OCI-LY3 (cell line): ENCODE data around the gene GSG1L.

ENCODE experiments used
- H2AFZ ChIP-seq: fragments of 200-600, 300-600 bp; shearing (Covaris generic); 2 replicates; pipeline ENCODE4 v1.6.0; 2014; ENCODE audit warnings: antibody characterized with exemption, low read depth, low read length
- H3K27ac ChIP-seq: fragments of 200-600, 300-600 bp; sonication (generic); 2 replicates; pipeline ENCODE4 v1.5.1; 2014; ENCODE audit warnings: mild to moderate bottlenecking, low read length, moderate library complexity, mixed read lengths
- H3K27me3 ChIP-seq: fragments of 200-600, 300-600 bp; sonication (generic); 2 replicates; pipeline ENCODE4 v1.6.1; 2014; ENCODE audit warnings: low read depth, low read length, mixed read lengths
- H3K36me3 ChIP-seq: fragments of 200-600, 300-600 bp; sonication (generic); replicated peaks from 2 replicates; pipeline ENCODE3; 2014; ENCODE audit warnings: low read depth, low read length, mixed read lengths
- H3K4me1 ChIP-seq: fragments of 300-600, 200-600 bp; sonication (generic); 2 replicates; pipeline ENCODE4 v1.6.1; 2014; ENCODE audit warnings: low read length, mixed read lengths
- H3K4me2 ChIP-seq: fragments of 200-600, 300-600 bp; sonication (generic); 2 replicates; pipeline ENCODE4 v1.6.1; 2014; ENCODE audit warnings: low read length, mixed read lengths
- H3K4me3 ChIP-seq: fragments of 300-600, 200-600 bp; sonication (generic); 2 replicates; pipeline ENCODE4 v1.5.1; 2014; ENCODE audit warnings: antibody characterized with exemption, mild to moderate bottlenecking, low read length, moderate library complexity
- H3K79me2 ChIP-seq: fragments of 300-600, 200-600 bp; shearing (Covaris generic); 2 replicates; pipeline ENCODE4 v1.6.1; 2014; ENCODE audit warnings: mild to moderate bottlenecking, low read length, mixed read lengths
- H3K9ac ChIP-seq: fragments of 300-600, 200-600 bp; shearing (Covaris generic); 2 replicates; pipeline ENCODE4 v1.6.0; 2014; ENCODE audit warnings: mild to moderate bottlenecking, low read length, moderate library complexity
- H3K9me3 ChIP-seq: fragments of 200-600, 300-600 bp; shearing (Covaris generic); 2 replicates; pipeline ENCODE4 v1.6.1; 2014; ENCODE audit warnings: low read length, mixed read lengths; ENCODE audit not compliant: insufficient read depth
- H4K20me1 ChIP-seq: fragments of 200-600, 300-600 bp; sonication (generic); 2 replicates; pipeline ENCODE4 v1.6.1; 2016; ENCODE audit warnings: low read length, mixed read lengths; ENCODE audit not compliant: insufficient read depth
- CTCF ChIP-seq: fragments of 200-600, 300-600 bp; sonication (generic); IDR thresholded peaks from 2 replicates; pipeline ENCODE4 v1.5.1; 2014; ENCODE audit warnings: antibody characterized with exemption, low read length, low read depth
- EZH2phosphoT487 ChIP-seq: fragments of 200-600 bp; shearing (Covaris generic); IDR thresholded peaks from 2 replicates; pipeline ENCODE4 v1.6.1; 2018; ENCODE audit warnings: antibody characterized with exemption, mixed run types, low read depth

The GSG1L gene

GRCh38 chr16:27969574-27969973 lies 93.9 kb downstream of the GSG1L start:
- Histone ChIP-seq H3K9ac (no peak overlapping the region), H3K79me2 (no peaks in the 10 kb centered on the region)

GRCh38 chr16:27967169-27967568 lies 96.3 kb downstream of the GSG1L start:
- Histone ChIP-seq H3K27ac (no peak overlapping the region), H3K79me2 (no peaks in the 10 kb centered on the region), H3K36me3 (no peaks in the 10 kb centered on the region), H3K4me1 (no peaks in the 10 kb centered on the region), H3K9me3 (no peaks in the 10 kb centered on the region), H3K4me3 (no peak overlapping the region), H3K9ac (no peak overlapping the region), H3K27me3 (peaks cover 3% of the 10 kb centered on the region; the same call in 1 of the 2 replicates), H2AFZ (no peak overlapping the region), H4K20me1 (no peaks in the 10 kb centered on the region), H3K4me2 (no peak overlapping the region)
- no peak for TF ChIP-seq CTCF
- TF ChIP-seq EZH2phosphoT487: no peak

More at GRCh38 chr16:27969574-27969973, 93.9 kb downstream of the GSG1L start:
- Histone ChIP-seq H2AFZ (no peak overlapping the region), H3K4me2 (no peak overlapping the region), H3K4me1 (peaks cover 3% of the 10 kb centered on the region; the same call in 1 of the 2 replicates), H4K20me1 (no peaks in the 10 kb centered on the region), H3K9me3 (no peaks in the 10 kb centered on the region), H3K36me3 (no peaks in the 10 kb centered on the region), H3K27me3 (peaks cover 3% of the 10 kb centered on the region; the same call in 1 of the 2 replicates), H3K27ac (no peak overlapping the region), H3K4me3 (no peak overlapping the region)
- TF ChIP-seq EZH2phosphoT487 (no peak), CTCF (no peak)

- Histone ChIP-seq H3K27me3 (peaks cover under 1% of the 10 kb centered on the region; the same call in 1 of the 2 replicates), H3K4me2 (no peak overlapping the region), H3K9ac (no peak overlapping the region), H3K79me2 (no peaks in the 10 kb centered on the region), H3K36me3 (no peaks in the 10 kb centered on the region), H4K20me1 (no peaks in the 10 kb centered on the region), H2AFZ (no peak overlapping the region), H3K27ac (no peak overlapping the region), H3K4me1 (no peaks in the 10 kb centered on the region), H3K9me3 (no peaks in the 10 kb centered on the region), H3K4me3 (no peak overlapping the region)
- TF ChIP-seq CTCF (no peak), EZH2phosphoT487 (no peak)
These were observed 96.8 kb downstream of the GSG1L start for GRCh38 chr16:27966756-27967155.

GRCh38 chr16:27965801-27966200 lies 97.7 kb downstream of the GSG1L start:
- H3K79me2 ChIP-seq: no peaks in the 10 kb centered on the region
- H3K4me2 ChIP-seq: no peak overlapping the region
- TF ChIP-seq CTCF (no peak), EZH2phosphoT487 (no peak)
- no peak overlapping the region for H3K27ac ChIP-seq
- no peaks in the 10 kb centered on the region for H3K27me3 ChIP-seq
- H3K4me3 ChIP-seq: no peak overlapping the region
- no peaks in the 10 kb centered on the region for H3K36me3 ChIP-seq
- H4K20me1 ChIP-seq: no peaks in the 10 kb centered on the region
- no peak overlapping the region for H2AFZ ChIP-seq
- H3K9me3 ChIP-seq: no peaks in the 10 kb centered on the region
- H3K9ac ChIP-seq: no peak overlapping the region
- H3K4me1 ChIP-seq: no peaks in the 10 kb centered on the region
